Heart right ventricle (tissue), 16 donors: ENCODE measurements around the gene GRK1. TPM values are rescaled to one million over a fixed set of nuclear protein-coding genes. Genes with fewer than 3 reads are reported as not detected.

Experiments
- ATAC-seq, 8 donors: fragments of 200-7000 bp; cut with Tn5 transposase; one replicate each; pipeline ENCODE4 v1.9.1; 2020; ENCODE audit warnings: mild to moderate bottlenecking in 8 of 8, moderate library complexity in 8 of 8, moderate number of reproducible peaks in 1 of 8
- DNase-seq, 2 donors: peaks; one replicate each; pipeline ENCODE4 v3.0.0-alpha.2; 2020
- H3K27ac ChIP-seq, 10 donors: fragments of 200-600 bp; sonication (generic) in 2 of 10; one replicate each; pipeline versions ENCODE4 v1.5.0 to v1.8.0; 2020 to 2022; ENCODE audit warnings: mild to moderate bottlenecking in 3 of 10
- H3K27me3 ChIP-seq, 7 donors: fragments of 200-600 bp; one replicate each; pipeline ENCODE4 v1.8.0; 2021 to 2022; ENCODE audit warnings: mild to moderate bottlenecking in 2 of 7
- H3K36me3 ChIP-seq, 9 donors: fragments of 200-600 bp; sonication (generic) in 1 of 9; one replicate each; pipeline versions ENCODE4 v1.5.0 to v1.8.0; 2020 to 2022; ENCODE audit warnings: mild to moderate bottlenecking in 2 of 9
- H3K4me1 ChIP-seq, 9 donors: fragments of 200-600 bp; sonication (generic) in 1 of 9; one replicate each; pipeline versions ENCODE4 v1.5.0 to v1.8.0; 2020 to 2022; ENCODE audit warnings: mild to moderate bottlenecking in 4 of 9
- H3K4me3 ChIP-seq, 10 donors: fragments of 200-600 bp; sonication (generic) in 2 of 10; one replicate each; pipeline versions ENCODE4 v1.5.0 to v1.8.0; 2020 to 2022; ENCODE audit warnings: mild to moderate bottlenecking in 7 of 10, moderate library complexity in 2 of 10
- H3K9me3 ChIP-seq, 11 donors: fragments of 200-600 bp in 10 of 11; sonication (generic) in 2 of 11; one replicate each; pipeline versions ENCODE4 v1.5.0 to v1.8.0; 2013 to 2022; ENCODE audit warnings: mild to moderate bottlenecking in 2 of 11, control low read depth in 1 of 11, moderate library complexity in 1 of 11
- CTCF ChIP-seq, 9 donors: fragments of 200-600 bp; sonication (generic) in 2 of 9; IDR thresholded peaks; one replicate each; pipeline versions ENCODE4 v1.5.0 to v1.8.0; 2021 to 2022; ENCODE audit warnings: antibody characterized with exemption in 9 of 9, mild to moderate bottlenecking in 5 of 9, moderate library complexity in 1 of 9
- WGBS, 2 donors: extraction: QIAGEN DNeasy Blood & Tissue Kit; methylation state at CpG; one replicate each; pipeline ENCODE4 v1.1.7; 2013; ENCODE audit warnings: inconsistent platforms in 1 of 2; 5-methylcytosine and 5-hydroxymethylcytosine counted together
- intact Hi-C, 10 donors: fragments of 100-400 bp; cut with DNase I; formaldehyde crosslinking; loops; one replicate each; pipeline versions ENCODE4 v1.11.1 to v1.14.2; 2022
- polyA plus RNA-seq, 2 donors: library from polyadenylated mRNA; stranded (reverse); fragments of 200-250 nt; gene quantifications; one replicate each; pipeline ENCODE4 v1.2.3, GENCODE V29; 2013
- total RNA-seq, 10 donors: library from RNA; stranded (reverse); fragmentation: NEBNext Ultra II Directional in 3 of 10; extraction: Animal tissue kit (Norgen Biotek cat#: 25700) in 3 of 10; gene quantifications; one replicate each; pipeline versions ENCODE4 v1.2.1 to v1.2.4, GENCODE V29; 2021 to 2023
- donor health status: Arrhythmogenic right ventricular cardiomyopathy.
- donor health status: ischemic (EF 13 %, LVEDD 7.1; RV severe dilation, severe dysfunction).
- donor health status: healthy with polysubstance abuse.
- donor health status: DM: no; HTN: yes; CAD: no.
- donor health status: DM: no; HTN: no; CAD: no.
- donor health status: ischemic (EF 25% LVEDD 6.9; RV normal size, moderate dysfunction).
- donor health status: ischemic (EF 25% LVEDD 5.7; RV mildly dilated, moderate dysfunction).
- donor health status: healthy.
- donor health status: DM: yes; HTN: yes; CAD: no.
- donor health status: Ischemic cardiomyopathy.
- donor health status: ischemic (EF 35%, LVEDD 5.7; RV mildly dilated, moderate dysfunction).
- donor health status: nonischemic (EF 11% LVEDD 7.7; RV severe dilation, severe dysfunction).
- donor health status: DM: yes; HTN: yes; CAD: no.
- donor health status: PGD.
- donor health status: ischemic (EF 29% LVEDD 5.4; RV normal size, mild dysfunction).
- donor health status: nonischemic (EF 23%, LVEDD 6.1; RV moderate dilation, normal function).

Gene GRK1
- total and polyA plus RNA-seq, 12 donors: 0.01 to 0.79 (median 0.18) TPM; not detected in 4

GRCh38 chr13:113669231-113669754 lies 2.3 kb downstream of the GRK1 start:
- no peak overlapping the region for H3K27ac ChIP-seq

GRCh38 chr13:113669755-113670341 lies 2.8 kb downstream of the GRK1 start:
- Histone ChIP-seq H3K27ac (no peak overlapping the region), H3K27me3 (no peaks in the 10 kb centered on the region), H3K4me1 (no peaks in the 10 kb centered on the region), H3K4me3 (no peak overlapping the region), H3K36me3 (no peaks in the 10 kb centered on the region), H3K9me3 (no peaks in the 10 kb centered on the region)
- intact Hi-C loops: no loop called here
- ATAC-seq (peak in 2 of 8 donors; percentile 14 to 28), DNase-seq (no peak)
- WGBS, 2 donors: 82 to 83% methylated on average over 21 of the region's 21 CpGs
- TF ChIP-seq CTCF (IDR thresholded peaks at IDR 0.05): no peak

More at GRCh38 chr13:113669231-113669754, 2.3 kb downstream of the GRK1 start:
- no peak overlapping the region for H3K4me3 ChIP-seq
- ATAC-seq: no peak
- intact Hi-C loops: no loop called here
- no peaks in the 10 kb centered on the region for H3K36me3 ChIP-seq
- H3K9me3 ChIP-seq: no peaks in the 10 kb centered on the region
- DNase-seq: no peak
- H3K4me1 ChIP-seq: no peaks in the 10 kb centered on the region
- no peaks in the 10 kb centered on the region for H3K27me3 ChIP-seq
- no peak for TF ChIP-seq CTCF (IDR thresholded peaks at IDR 0.05)
- WGBS, 2 donors: 76 to 79% methylated on average over 13 of the region's 13 CpGs

GRCh38 chr13:113670541-113670940 lies 3.5 kb downstream of the GRK1 start:
- H3K27me3 ChIP-seq: no peaks in the 10 kb centered on the region
- no peak for TF ChIP-seq CTCF (IDR thresholded peaks at IDR 0.05)
- ATAC-seq: peak in 1 of 8 donors; percentile 43
- no peak for DNase-seq
- no peaks in the 10 kb centered on the region for H3K9me3 ChIP-seq
- intact Hi-C loops: no loop called here
- no peak overlapping the region for H3K4me3 ChIP-seq
- no peak overlapping the region for H3K27ac ChIP-seq
- no peaks in the 10 kb centered on the region for H3K4me1 ChIP-seq
- WGBS, 2 donors: 91 to 93% methylated on average over 15 to 19 of the region's 19 CpGs
- no peaks in the 10 kb centered on the region for H3K36me3 ChIP-seq

GRCh38 chr13:113671066-113672001 lies 4.3 kb downstream of the GRK1 start:
- DNase-seq: no peak
- no peaks in the 10 kb centered on the region for H3K27me3 ChIP-seq
- no peak overlapping the region for H3K27ac ChIP-seq
- H3K4me1 ChIP-seq: no peaks in the 10 kb centered on the region
- intact Hi-C loops: no loop called here
- TF ChIP-seq CTCF (IDR thresholded peaks at IDR 0.05): no peak
- H3K9me3 ChIP-seq: no peaks in the 10 kb centered on the region
- H3K4me3 ChIP-seq: no peak overlapping the region
- peak in 3 of 8 donors; percentile 16 to 51 (median 19) for ATAC-seq
- 93% methylated on average over 54 of the region's 54 CpGs for WGBS, 2 donors
- no peaks in the 10 kb centered on the region for H3K36me3 ChIP-seq
